GM18499 (cell line): ENCODE data around the gene CPT1A.
"Not testable (repeated sequence)": the region's sequence is repeated elsewhere in the genome, so short reads cannot be mapped to it uniquely, and the experiment has no call there.

Source experiments
- ATAC-seq: cut with Tn5 transposase; IDR thresholded peaks from one replicate; pipeline ENCODE4 v1.9.1; 2021; ENCODE audit warnings: moderate number of reproducible peaks; ENCODE audit not compliant: insufficient read depth, unreplicated experiment

CPT1A gene

DNA sequence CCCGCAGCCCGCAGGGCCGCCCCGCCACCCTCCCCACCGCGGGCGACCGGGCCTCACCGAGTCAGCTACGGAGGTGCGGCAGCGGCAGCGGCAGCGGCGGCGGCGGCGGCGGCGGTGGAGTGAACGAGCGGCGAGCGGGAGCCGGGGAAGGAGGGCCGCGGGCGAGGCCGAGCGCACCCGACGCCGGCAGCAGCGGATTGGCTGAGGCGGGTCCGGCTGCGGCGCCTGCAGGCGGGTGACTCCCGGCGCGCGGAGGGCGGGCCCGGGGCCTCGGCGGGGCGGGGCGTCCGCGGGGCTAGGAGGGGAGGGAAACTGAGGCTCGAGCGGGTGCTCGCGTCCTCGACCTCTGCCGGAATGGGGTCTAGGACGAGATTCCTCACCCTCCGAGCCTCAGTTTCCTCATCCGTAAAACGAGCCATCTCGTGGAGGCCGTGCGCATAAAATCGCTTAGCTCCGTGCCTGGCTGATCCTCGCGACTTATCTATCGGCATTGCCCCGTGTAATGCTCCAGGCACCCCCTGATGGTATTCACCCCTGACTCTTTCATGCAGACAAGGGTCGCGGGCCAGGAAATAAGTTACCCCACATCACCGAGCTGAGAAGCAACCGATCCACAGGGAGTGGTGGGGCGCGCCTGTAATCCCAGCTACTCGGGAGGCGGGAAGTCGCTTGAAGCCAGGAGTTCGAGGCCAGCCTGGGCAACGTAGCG is at the start of gene CPT1A:
CPT1A (minus strand) TSS at position 199 of the 709 bp plus-strand sequence. CDS start 26,442 bp downstream, outside the sequence.
- no peak for ATAC-seq

DNA sequence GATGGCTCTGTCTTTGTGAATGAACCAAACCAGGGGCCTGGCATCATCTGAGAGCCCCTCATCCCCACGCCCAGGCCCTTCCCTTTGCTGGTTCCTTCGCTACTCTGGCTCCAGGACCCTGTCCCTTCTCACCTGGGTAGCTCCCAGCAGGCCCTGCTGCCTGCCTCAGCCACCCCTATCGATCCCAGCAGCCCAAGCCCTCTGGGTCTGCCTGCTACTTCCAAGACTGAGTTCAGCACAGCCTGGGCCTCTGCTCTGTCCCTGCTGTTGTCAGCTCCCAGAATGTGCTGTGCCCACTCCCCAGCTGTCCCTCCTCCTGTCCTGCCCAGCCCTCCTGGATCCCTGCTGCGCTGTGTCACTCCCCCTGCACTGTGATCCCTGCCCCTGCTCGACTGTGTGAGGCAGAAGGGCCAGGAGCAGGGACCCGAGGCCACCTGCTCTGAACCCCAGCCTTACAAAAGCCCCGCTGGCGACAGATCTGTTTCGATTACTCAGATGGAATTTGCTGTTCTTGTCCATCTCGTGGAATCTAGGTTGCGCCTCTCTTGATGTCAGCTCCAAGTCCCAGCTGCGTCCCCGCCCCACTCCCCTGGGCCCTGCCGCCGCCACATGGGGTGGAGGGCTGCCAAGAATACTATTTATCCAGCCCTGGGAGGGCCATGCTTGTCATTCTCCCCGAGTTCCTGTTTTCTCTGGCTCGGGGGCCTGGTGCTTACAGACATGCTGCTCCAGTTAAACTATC is 48.9 kb upstream of the CPT1A start:
- no peak for ATAC-seq

DNA sequence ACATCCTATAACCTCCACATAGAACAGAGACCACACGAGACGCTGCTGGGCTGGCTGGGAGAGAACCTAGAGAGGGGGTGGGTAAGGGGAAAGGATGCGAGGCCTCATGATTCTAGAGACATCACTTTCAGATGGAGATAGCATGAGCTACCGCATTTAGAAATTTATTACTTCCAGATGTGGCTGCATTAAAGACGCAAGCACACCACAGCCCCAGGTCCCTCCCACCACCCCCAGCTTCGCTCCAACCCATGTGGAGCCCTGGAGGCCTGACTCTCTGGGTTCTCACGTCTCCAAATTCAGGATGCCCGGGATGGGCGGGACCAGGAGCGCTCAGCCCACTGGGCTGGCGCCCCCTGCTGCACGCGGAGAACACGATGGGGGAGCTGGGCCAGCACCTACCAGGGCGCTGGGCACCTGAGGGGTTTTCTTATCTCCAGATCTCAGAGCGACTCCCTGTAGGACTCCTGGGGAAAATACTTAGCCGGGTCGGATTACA is 48.3 kb upstream of the CPT1A start:
- ATAC-seq, result no peak

DNA sequence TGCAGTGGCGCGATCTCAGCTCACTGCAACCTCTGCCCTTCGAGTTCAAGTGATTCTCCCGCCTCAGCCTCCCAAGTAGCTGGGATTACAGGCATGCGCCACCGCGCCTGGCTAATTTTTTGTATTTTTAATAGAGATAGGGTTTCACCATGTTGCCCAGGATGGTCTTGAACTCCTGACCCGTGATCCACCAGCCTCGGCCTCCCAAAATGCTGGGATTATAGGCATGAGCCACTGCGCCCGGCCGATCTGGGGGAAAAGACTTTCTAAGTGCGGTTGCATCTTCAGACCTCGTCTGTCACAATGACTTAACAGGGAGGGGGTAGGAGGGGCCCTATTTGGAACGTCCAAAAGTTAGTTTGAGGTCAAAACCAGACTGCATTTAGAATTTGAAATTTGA is 43.1 kb upstream of the CPT1A start:
- ATAC-seq, result not testable (repeated sequence)

DNA sequence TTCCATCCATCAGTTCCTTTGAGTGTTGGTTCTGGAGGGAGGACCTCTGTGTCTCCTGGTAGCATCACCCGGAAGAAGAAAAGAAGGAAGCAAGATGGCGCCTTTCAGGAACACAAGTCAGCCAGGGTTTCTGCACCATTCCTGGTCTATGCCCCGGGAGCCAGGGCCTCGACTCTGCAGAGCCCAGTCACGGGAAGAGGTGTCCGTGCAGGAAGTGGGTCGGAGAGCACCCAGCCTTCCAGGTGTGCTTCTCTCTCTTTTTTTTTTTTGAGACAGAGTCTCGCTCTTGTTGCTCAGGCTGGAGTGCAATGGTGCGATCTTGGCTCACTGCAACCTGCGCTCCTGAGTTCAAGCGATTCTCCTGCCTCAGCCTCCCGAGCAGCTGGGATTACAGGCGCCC is 40.7 kb upstream of the CPT1A start:
- ATAC-seq, result no peak

DNA sequence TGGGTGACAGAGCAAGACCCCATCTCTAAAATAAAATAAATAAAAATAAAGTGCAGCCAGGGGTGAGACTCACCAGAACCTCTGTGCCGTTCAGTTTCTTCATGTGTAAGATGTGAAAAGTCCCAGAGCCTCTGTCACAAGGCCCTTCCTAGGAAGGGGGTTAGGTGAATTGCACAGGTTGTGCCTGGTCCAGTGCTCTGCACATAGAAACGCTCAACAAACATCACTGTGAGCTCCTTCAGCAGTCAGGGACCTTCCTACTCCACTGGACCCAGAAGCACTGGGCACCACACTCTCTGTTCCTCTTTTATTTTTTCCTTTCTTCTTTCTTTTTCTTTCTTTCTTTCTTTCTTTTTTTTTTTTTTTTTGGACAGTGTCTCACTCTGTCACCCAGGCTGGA is 39.6 kb upstream of the CPT1A start:
- no peak for ATAC-seq

DNA sequence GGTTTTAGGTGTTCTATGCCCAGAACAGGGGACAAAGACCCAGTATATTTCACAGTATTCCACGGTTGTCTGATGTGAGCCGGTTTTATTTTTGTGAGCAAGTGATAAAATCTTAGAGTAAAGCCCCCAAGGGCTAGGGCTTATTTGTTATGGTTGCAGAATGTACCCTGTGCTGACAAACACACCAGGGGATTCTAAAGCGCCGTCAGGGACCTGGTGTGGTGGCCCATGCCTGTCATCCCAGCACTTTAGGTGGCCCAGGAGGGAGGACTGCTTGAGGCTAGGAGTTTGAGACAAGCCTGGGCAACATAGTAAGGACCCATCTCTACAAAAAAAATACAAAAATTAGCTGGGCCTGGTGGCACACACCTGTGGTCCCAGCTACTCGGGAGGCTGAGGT is 39.1 kb upstream of the CPT1A start:
- no peak for ATAC-seq

DNA sequence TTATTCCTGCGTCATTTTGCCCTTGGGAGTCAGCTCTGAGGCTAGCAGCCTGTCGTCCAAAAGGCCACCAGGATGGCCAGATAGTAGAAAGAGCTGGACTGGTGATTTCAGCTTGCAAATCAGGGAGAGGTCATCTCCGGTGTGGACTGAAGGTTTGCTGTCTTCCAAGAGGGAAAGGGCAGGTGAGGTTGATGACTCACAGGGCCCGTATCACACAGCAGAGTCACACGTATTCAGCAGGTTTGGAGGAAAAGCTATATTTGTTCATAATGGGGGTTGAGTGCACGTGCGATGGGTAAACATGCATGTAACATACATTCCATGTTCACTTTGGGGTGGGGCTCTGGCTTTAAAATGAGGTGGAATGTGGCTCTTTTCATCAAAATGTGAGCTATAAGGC is 36.3 kb upstream of the CPT1A start:
- ATAC-seq, result no peak

DNA sequence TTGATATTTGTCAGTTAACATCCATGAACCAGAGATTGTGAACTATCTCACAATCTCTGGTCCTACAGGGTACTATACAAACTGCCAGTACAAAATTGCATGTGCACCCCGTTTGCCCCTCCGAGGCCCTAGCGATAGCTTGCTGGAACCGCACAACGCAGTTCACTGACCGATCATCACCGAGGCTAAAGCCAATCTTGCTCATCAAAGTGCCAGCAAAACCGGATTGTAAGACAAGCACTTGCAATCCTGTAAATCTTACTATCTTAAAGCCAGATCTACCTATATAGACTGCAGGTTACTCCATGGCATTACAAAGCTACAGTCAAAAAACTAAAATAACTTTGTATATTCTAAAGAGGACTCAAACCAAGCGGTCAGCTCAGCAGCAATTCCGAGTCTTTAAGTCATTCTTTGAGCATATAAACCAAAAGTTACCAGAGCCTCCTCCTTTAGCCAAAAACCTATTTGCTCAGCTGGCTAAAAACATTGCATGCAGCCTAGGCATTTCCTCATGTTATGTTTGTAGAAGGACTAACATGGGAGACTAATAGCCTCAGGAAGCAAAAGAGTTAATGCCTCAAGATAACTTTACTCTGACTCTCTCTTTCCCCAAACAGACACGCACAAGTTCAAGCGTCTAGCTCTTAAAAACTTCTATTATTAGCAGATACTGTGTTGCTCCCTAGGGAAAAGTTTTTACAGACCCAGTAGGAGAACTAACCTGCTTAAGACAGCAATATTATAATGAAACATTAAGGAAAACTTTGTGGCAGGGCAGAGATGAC is 30.7 kb upstream of the CPT1A start:
- ATAC-seq, result no peak

DNA sequence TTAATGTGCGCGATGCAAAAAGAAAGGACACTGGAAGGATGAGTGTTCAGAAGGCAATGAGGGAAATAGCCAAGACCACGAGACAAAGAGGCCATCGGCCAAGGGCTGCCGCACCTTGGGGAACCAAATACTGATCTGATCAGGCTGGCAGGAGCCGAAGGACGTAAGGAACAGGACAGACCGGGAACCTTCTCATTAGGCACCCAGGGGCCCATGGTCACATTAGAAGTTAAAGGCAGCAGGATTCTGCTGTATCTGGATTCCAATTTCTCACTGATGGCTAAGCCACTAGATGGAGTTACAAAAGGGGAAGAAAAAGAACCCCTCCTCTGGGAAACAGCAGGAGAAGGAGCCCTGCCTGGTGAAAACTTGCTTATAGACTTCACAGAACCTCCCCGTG is 28.8 kb upstream of the CPT1A start:
- ATAC-seq, result no peak

DNA sequence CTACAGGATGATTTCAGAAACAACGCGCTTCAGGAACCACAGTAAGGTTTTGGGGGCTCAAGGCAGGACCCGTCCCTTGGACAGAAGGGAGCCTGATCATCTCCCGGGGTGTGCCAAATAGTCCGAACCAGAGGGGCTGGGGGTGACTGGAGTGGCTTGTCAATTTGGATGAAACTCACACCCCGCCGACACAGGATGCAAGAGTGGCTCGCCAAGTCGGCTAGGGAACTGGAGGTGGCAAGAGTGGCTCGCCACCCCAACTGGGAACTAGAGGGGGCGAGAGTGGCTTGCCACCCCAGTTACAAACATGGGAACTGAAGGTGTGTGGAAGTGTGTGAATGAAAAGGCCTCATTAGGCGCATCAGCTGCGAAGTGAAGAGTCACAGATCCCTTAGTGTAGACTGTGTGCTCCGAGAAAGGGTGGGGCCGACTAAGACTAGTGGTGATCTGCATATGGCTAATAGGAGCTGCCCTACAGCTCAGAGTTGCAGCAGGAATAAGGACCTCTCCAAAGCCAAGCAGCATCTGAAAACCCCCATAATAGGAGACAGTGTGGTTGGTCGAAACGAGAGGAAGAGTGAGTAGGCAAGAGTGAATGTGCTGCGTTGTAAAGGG is 26.6 kb upstream of the CPT1A start:
- no peak for ATAC-seq

DNA sequence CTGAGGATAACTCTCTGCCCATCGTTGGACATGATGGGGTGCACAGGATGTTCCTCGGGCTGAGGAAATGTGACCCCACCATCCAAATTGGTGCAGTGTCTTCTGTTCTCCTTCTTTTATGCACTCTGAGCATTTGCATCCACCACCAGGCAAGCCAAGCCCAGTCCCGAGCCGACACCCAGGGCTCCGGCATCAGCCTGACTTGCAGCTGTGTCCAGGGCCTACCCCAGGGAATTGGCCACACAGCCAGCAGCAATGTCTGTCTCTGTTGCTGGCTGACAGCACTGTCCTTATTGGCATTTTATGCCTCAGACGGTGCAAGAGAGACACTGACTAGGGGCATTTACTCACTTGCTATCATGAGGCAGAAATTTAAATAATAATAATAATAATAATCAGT is 25.4 kb upstream of the CPT1A start:
- ATAC-seq, result no peak

DNA sequence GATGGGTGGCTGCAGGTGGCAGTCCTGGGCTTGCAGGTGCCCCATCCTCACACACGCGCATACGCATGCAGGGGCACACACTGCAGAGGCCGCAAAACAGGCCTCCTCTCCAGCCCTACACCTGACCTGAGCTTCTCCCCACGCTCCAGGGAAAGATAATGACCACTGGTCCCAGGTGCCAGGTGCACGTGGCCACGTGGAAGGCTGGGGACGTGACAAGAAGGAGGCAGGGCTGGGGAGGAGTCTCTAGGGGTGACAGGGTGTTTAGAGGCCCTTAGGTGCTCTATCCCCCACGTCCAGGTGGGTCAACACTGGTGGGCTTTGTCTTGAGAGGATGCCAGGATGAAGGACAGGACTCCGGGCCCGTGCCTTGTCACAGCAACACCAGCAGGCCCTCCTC is 23.5 kb upstream of the CPT1A start:
- ATAC-seq, result no peak

DNA sequence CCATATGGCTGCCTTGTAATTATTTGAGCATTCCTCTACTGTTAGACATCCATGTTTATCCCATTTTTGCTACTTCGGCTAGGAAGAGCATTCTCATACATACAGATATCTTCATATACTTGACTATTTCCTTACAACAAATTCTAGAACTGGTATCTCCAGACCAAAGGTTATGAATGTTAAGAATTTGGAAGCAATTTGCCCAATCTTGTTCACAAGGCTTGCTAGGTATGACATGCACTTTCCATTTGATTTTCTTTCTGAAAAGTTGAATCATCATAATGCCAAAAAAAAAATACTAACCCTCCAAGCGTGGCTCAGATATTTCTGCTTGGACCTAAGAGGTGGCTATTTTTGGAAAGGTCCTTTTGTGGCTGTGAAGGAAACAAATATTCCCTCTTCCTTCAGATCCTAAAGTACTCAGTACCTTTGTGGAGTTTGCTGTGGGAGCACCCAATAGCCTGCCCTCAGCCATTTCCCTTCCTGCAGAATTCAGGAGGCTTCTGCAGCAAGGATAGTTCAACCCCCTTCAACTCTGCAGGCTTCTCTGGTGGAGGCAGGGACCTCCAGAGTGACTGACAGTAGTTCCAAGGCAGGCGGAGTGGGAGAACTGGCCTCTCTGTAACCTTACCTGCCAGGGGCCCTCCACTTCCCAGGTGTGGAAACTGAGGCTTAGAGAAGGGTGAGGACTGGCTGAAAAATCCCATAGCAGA is 22.0 kb upstream of the CPT1A start:
- ATAC-seq, result no peak

DNA sequence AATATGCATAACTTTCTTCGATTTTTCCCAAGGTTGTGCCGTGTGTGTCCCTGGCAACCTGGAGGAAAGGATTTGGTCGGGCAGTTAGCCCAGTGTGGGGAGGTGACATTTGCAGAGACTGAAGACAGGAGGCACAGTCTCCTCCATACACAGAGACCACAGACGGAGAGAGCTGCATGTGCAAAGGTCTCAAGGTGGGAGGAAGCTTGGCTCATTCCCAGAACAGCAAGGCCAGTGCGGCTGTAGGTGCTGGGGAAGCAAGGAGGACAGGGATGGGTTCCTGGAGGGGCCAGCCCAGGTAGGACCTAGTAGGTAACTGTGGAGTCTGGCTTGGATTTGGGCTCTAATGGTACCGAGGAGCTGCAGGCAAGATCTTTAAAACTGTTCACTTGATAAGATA is 20.7 kb upstream of the CPT1A start:
- no peak for ATAC-seq

DNA sequence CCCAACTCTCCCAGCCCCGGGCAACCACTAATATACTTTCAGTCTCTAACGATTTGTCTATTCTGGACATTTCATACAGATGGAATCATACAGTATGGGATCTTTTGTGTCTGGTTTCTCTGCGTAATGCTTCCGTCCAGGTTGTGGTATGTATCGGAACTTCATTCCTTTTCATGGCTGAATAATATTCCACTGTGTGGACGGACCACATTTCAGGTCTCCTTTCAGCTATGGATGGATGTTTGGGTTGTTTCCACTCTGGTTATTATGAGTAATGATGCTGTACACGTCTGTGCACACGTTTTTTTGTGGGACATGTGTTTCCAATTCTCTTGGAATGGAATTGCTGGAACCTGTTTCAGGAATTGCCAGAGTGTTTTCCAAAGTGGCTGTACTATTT is 17.4 kb upstream of the CPT1A start:
- ATAC-seq, result no peak

DNA sequence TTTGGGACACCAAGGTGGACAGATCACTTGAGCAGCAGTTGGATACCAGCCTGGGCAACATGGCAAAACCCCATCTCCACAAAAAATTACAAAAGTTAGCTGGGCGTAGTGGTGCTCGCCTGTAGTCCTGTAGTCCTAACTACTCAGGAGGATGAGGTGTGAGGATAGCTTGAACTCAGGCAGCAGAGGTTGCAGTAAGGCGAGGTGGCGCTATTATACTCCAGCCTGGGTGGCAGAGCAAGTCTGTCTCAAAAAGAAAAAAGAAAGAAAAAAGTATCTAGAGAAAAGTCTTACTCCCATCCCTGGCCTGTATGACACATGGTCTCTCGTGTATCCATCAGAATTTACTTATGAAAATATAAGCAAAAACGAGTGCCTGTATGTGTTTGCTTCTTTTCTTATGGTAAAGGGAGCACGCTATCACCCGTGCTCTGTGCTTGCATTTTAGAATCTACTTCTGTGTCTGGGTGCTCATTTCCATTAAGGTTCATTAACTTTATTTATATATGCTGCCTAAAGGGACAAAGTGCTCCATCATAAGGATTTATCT is 15.4 kb upstream of the CPT1A start:
- ATAC-seq, result no peak

DNA sequence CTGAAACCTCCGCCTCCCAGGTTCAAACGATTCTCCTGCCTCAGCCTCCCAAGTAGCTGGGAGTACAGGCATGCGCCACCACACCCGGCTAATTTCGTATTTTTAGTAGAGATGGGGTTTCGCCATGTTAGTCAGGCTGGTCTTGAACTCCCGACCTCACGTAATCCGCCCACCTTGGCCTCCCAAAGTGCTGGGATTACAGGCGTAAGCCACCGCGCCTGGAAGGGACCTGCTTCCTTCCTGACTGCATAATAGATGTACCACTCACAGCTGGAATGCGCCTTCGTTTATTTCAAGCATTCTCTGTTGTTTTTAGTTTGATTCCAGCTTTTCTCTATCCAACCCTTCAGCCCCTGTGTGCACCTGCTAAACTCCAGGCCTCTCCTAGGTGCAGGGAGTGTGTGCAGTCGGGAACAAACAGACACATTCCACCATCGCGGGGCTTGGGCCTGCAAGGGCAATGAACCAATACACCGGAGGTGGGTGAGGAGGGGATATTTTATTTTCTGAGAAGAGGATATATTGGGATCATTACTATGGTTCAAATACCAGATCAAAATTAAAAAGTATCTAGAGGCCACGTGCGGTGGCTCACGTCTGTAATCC is 14.8 kb upstream of the CPT1A start:
- ATAC-seq, result not testable (repeated sequence)
